Measurements from ENCODE around the gene XPO5. TPM values are rescaled to one million over a fixed set of nuclear protein-coding genes. Genes with fewer than 3 reads are reported as not detected.

Gene XPO5
- total RNA-seq, 4 donors from 2014 or later: 11.3 to 25.1 (median 17.6) TPM

- Histone ChIP-seq H3K27ac (no peak overlapping the region), H3K4me3 (no peak overlapping the region), H3K4me1 (peaks cover 7 to 22% (median 13%) of the 10 kb centered on the region in 4 donors), H3K9me3 (no peaks in the 10 kb centered on the region), H3K27me3 (no peaks in the 10 kb centered on the region), H3K36me3 (no peaks in the 10 kb centered on the region)
- no peak for TF ChIP-seq EP300 (IDR thresholded peaks at IDR 0.05; ENCODE audit: low read depth)
- in situ Hi-C loops (cut with MboI; ENCODE audit: low pct_ligation_motif_present in 1 of 4, low pct_unique_long_range_greater_than_20kb in 1 of 4, low sequenced_read_pairs in 3 of 4) (no loop called here), intact Hi-C loops (cut with DNase I; ENCODE audit: low total_unique reads) (no loop called here)
- no peak for DNase-seq
- WGBS, 2 donors (ENCODE audit: low coverage in 1 of 2): 65 to 96% methylated on average over 2 of the region's 2 CpGs
These were observed 94.8 kb downstream of the XPO5 start for GRCh38 chr6:43481075-43481474.

GRCh38 chr6:43478008-43478372 lies 97.8 kb downstream of the XPO5 start:
- in situ Hi-C loops (cut with MboI; ENCODE audit: low pct_ligation_motif_present in 1 of 4, low pct_unique_long_range_greater_than_20kb in 1 of 4, low sequenced_read_pairs in 3 of 4): no loop called here
- Histone ChIP-seq H3K36me3 (no peaks in the 10 kb centered on the region), H3K27ac (peak overlapping the region; percentile 81 to 87 (median 84)), H3K27me3 (no peaks in the 10 kb centered on the region), H3K4me1 (peaks cover 7 to 22% (median 13%) of the 10 kb centered on the region in 4 donors), H3K9me3 (no peaks in the 10 kb centered on the region), H3K4me3 (peak overlapping the region; percentile 65 to 78 (median 76))
- TF ChIP-seq EP300 (IDR thresholded peaks at IDR 0.05; ENCODE audit: low read depth) (no peak), POLR2AphosphoS5 (IDR thresholded peaks at IDR 0.05) (no peak), CTCF (IDR thresholded peaks at IDR 0.05) (no peak), POLR2A (IDR thresholded peaks at IDR 0.05) (no peak)
- WGBS, 2 donors (ENCODE audit: low coverage in 1 of 2): 19% methylated on average over 3 of the region's 3 CpGs; no CpG with 5 or more reads in 1 of the 2 donors
- no peak for DNase-seq
- intact Hi-C loops (cut with DNase I; ENCODE audit: low total_unique reads): no loop called here

- Histone ChIP-seq H3K4me1 (peaks cover 7 to 22% (median 13%) of the 10 kb centered on the region in 4 donors), H3K9me3 (no peaks in the 10 kb centered on the region), H3K4me3 (peak within 1 kb of the TSS; percentile 65 to 78 (median 76)), H3K27me3 (no peaks in the 10 kb centered on the region), H3K27ac (peak within 1 kb of the TSS; percentile 81 to 87 (median 84)), H3K36me3 (no peaks in the 10 kb centered on the region)
- DNase-seq: peak; percentile 96
- in situ Hi-C loops (cut with MboI; ENCODE audit: low pct_ligation_motif_present in 1 of 4, low pct_unique_long_range_greater_than_20kb in 1 of 4, low sequenced_read_pairs in 3 of 4) (no loop called here), intact Hi-C loops (cut with DNase I; ENCODE audit: low total_unique reads) (no loop called here)
- 2% methylated on average over 8 to 34 of the region's 34 CpGs for WGBS, 2 donors (ENCODE audit: low coverage in 1 of 2)
- peak; percentile 87 to 92 (median 90) for TF ChIP-seq POLR2AphosphoS5 (IDR thresholded peaks at IDR 0.05)
- TF ChIP-seq POLR2A (IDR thresholded peaks at IDR 0.05): peak; percentile 81
- no peak for TF ChIP-seq EP300 (IDR thresholded peaks at IDR 0.05; ENCODE audit: low read depth)
- no peak for TF ChIP-seq CTCF (IDR thresholded peaks at IDR 0.05)
These were observed 98.4 kb downstream of the XPO5 start, which contains the start of gene TJAP1 for GRCh38 chr6:43477235-43478007. Gene TJAP1 (plus strand): TSS chr6:43477570. CDS start chr6:43499002, 21,432 bp downstream.

GRCh38 chr6:43476746-43477145 lies 99.1 kb downstream of the XPO5 start:
- TF ChIP-seq POLR2AphosphoS5 (IDR thresholded peaks at IDR 0.05): no peak
- no peak for TF ChIP-seq POLR2A (IDR thresholded peaks at IDR 0.05)
- no peak for TF ChIP-seq CTCF (IDR thresholded peaks at IDR 0.05)
- TF ChIP-seq EP300 (IDR thresholded peaks at IDR 0.05; ENCODE audit: low read depth): no peak
- WGBS, 2 donors (ENCODE audit: low coverage in 1 of 2): 10 to 30% methylated on average over 2 of the region's 2 CpGs
- DNase-seq: no peak
- Histone ChIP-seq H3K9me3 (no peaks in the 10 kb centered on the region), H3K4me3 (peak overlapping the region in 3 of 4 donors; percentile 65 to 77 (median 74)), H3K27me3 (no peaks in the 10 kb centered on the region), H3K27ac (peak overlapping the region; percentile 81 to 87 (median 84)), H3K4me1 (peaks cover 7 to 22% (median 13%) of the 10 kb centered on the region in 4 donors), H3K36me3 (no peaks in the 10 kb centered on the region)
- in situ Hi-C loops (cut with MboI; ENCODE audit: low pct_ligation_motif_present in 1 of 4, low pct_unique_long_range_greater_than_20kb in 1 of 4, low sequenced_read_pairs in 3 of 4) (no loop called here), intact Hi-C loops (cut with DNase I; ENCODE audit: low total_unique reads) (no loop called here)

Data from transverse colon (tissue), 4 donors.